Measurements from ENCODE around the gene MMADHC.

Gene MMADHC

DNA sequence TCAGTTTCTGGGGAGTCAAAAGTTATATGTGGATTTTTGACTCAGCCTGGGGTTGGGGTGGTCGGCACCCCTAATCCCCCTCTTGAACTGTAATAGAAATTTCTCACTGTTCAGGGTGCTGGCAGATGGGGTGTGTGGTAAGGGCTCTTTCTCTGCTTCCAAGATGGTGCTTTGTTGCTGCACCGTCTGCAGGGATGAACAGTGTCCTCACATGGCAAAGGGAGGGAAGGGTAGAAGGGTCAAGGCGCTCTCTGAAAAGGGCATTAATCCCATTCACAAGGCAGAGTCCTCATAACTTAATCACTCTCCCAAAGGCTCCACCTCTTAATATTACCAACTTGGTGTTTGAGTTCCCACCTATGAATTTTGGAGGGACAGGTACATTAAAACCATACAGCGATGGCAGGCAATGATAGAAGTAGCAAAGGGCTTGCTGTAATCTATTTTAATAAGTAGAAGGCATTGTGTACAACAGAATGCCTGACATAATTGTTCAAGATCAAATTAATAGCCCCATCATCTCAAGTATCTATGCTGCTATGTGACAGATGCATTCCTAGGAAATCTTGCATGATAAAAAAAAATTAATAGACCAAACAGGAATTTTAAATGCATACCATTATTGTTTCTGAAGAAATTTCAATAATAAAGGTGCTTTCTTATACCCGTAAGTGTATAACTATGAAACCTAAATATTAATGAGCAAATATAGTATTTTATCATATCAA, 28.1 kb downstream of the MMADHC start:
- DNase-seq (ENCODE audit: low read depth in 2 of 2, low spot score in 1 of 2), result no peak

DNA sequence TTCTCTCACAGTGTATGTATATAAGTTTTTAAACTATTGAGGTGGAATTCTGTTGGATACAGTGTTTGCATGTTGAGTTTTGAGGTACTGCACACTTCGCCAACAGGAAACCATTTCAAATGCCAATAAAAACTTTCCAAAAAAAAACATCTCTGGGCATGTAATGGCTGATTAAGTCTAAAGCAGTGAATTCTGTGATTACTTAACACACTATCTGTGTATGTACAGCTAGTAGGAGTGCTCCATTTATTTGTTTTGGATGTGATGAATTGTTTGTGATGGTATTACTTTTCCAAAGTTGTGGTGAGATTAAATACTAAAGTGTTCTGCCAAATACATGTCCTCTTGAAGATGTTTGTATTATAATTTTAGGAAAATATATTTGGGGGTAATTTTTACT, 31.1 kb downstream of the MMADHC start:
- DNase-seq (ENCODE audit: low read depth in 2 of 2, low spot score in 1 of 2), result no peak

DNA sequence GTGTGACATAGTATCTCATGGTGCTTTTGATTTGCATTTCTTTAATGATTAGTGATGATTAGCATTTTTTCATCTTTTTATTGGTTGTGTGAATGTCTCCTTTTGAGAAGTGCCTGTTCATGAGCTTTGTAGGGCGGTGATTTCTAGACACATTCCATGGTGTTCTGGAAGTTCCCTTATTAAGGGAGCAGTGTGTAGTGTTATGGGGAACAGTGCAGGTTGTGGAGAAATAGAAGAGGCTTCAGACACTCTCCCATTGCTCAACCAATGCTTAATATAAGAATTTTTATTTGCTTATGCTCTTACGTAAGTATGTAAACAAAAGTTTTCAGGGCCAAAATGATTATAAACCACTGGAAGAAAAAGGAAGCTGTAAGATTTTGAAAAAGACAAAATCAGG, 34.7 kb downstream of the MMADHC start:
- DNase-seq (ENCODE audit: low read depth in 2 of 2, low spot score in 1 of 2), result no peak

DNA sequence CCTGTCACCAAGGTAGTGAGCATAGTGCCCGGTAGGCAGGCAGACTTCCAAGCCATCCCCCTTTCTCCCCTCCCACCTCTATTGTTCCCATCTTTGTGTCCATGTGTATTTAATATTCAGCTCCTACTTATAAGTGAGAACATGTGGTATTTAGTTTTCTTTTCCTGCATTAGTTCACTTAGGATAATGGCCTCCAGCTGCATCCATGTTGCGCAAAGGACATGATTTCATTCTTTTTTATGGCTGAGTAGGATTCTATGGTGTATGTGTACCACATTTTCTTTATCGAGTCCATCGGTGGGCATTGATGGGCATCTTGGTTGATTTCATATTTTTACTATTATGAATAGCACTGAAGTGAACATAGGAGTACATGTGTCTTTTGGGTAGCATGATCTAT, 35.3 kb downstream of the MMADHC start:
- DNase-seq (ENCODE audit: low read depth in 2 of 2, low spot score in 1 of 2), result no peak

DNA sequence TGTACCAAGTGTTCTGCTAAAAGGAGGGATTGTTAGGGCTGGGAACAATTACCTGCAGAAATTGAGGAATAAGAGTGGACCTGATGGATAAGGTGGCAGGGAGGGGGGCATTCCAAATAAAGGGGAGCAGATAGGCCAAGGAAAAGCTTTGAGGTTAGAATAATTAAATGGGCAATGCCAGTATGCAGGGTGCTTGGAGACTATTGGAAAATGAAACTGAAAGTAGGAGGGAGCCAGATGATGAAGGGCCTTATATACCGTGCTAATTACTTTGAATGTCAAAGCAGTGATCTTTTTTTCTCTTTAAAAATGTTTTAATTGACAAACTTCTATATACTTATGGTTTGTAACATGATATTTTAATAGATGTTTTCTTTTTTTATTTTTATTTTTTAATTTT, 42.9 kb downstream of the MMADHC start:
- no peak for DNase-seq (ENCODE audit: low read depth in 2 of 2, low spot score in 1 of 2)

DNA sequence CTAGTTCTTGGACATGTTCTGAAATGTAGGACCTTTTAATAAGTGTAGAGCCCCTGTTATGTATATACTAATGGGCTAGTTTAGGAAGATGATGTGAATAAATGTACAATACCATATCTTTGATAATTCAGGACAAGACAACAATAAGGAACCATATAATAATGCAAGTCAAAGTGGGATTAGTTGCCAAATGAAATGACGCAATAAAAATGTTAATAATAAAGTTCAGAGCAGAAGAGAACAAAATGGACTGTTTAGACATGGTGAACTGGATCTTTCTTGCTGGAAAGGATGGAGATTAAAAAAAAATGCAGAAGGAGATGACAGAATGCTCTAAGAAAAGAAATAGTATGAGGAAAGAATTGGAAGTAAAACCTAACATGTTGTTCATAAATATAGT, 43.7 kb downstream of the MMADHC start:
- DNase-seq (ENCODE audit: low read depth in 2 of 2, low spot score in 1 of 2), result no peak

DNA sequence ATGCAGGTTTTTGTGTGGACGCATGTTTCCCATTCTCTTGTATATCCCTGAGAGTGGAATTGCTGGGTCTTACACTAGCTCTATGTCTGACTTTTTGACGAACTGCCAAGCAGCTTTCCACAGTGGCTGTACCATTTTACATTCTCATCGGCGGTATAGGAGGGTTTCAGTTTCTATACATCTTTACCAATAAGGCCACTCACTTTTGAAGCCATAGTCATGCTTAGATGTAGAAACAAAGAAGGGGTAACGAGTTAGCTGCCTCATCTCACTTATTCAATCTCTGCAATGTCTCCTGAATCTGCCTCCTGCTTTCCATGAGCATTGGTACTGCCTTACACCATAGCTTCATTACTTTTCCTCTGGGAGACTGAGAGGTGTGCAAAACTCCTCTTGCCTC, 47.4 kb downstream of the MMADHC start:
- DNase-seq (ENCODE audit: low read depth in 2 of 2, low spot score in 1 of 2), result no peak

DNA sequence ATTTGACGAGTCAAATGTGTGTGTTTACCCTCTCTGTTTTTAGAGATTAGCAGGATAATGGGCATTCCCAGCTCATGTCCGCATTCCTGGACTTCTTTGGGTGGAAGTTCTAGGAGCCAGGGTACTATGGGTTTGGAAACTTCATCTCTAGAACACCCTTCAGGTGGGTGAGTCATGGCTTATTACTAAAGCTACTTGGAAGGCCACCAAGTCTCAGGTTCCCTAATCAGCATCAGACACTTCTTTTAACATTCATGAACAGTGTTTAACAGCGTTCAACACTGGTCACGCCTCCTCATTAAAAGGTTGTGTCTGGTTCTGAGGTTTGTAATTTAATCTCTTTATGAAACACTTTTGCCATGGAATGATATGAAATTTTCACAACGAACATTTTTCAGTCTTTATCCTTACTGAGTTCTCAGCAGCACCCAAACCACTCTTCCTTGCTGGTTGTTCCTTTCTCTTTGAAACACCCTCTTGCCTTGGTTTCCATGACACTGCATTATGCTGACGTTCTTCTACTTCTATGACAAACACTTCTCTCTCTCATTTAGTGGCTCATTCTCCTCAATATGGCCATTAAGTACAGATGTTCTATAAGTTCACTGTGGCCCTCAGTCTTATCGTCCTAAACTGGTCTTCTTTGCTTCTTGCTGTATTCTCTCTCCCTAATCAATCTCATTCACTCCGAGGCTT, 49.3 kb downstream of the MMADHC start:
- DNase-seq (ENCODE audit: low read depth in 2 of 2, low spot score in 1 of 2), result no peak

DNA sequence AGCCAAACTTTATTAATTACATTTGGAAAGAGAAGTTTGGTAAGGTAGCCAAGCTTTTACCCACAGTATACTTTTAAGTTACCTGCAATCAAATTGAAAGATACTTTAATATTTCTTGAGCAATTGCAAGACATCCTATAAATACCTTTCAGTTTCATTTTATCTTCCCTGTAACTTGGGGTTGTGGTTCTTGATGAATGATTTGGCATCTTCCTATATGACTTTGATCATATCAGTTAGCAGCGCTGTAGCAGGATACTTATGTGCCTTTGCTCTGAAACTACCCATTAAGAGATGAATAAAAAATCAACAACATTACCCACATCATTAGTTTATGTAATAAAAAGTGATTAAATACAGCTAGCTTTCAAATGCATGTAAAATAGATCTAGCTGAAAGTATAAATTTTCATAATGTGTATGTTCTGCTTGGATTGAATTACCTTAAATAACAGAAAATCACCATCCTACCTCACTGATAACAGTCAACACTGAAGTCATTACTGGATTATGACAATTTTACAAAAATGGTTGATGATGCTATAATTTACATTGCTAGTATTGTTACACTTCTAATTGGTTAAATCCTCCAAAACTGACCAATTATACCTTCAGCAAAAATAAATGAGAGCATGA, 50.4 kb downstream of the MMADHC start:
- DNase-seq (ENCODE audit: low read depth in 2 of 2, low spot score in 1 of 2), result no peak

DNA sequence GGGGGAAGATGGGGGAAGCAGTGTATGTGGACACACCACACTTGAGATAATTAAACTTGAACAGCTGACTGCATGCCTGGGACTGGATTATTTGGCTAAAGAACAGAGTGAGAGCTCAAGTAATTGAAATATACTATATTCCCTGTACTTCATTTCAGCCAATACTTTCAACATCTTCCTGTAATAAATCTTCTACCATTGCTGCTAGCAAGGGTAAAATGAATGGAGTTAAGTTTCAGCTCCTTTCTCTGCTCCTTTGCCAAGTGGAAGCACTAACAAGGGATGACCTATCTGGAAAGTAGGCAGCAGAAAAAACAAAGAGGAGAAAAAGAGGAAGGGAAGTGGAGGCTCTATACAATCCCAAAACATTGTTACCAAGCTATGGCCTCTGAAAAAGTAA, 50.9 kb downstream of the MMADHC start:
- DNase-seq (ENCODE audit: low read depth in 2 of 2, low spot score in 1 of 2), result no peak

DNA sequence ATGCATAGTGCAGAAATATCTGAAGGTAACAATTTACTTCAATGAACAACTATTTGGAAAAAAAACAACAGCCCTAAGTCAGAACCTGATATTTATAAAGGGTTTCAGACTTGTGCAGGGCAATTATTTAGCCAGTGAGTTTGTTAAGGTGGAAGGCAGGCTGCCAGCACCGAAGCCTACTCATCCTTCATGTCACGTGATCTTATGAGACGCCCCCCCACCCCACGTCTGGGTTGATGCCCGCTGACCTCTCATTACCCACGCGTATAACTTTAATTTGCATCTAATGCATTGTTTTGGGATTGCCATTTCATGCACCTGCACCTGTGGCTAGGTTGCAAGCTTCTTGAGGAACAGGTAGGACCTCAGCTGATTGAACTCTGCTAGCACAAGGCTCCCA, 52.9 kb downstream of the MMADHC start:
- DNase-seq (ENCODE audit: low read depth in 2 of 2, low spot score in 1 of 2), result no peak

DNA sequence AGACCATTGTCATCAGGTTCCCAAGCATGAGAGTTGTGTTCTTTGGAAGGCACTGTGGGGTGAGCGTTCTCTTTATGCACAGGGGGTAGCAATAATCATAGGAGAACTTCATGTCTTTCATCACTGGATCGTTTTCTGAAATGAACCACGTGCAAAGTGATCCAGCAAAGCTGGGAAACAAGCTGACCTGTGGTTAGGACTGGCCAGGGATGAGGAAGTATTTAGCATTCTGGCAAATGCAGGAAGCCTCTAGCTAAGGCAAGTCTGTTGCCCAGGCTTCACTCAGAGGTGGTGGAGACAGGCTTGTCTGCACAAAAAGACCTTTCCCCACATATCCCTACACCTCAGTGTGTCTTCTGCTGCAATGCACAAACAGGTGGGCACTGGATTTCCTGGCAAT, 58.6 kb downstream of the MMADHC start:
- DNase-seq (ENCODE audit: low read depth in 2 of 2, low spot score in 1 of 2), result no peak

DNA sequence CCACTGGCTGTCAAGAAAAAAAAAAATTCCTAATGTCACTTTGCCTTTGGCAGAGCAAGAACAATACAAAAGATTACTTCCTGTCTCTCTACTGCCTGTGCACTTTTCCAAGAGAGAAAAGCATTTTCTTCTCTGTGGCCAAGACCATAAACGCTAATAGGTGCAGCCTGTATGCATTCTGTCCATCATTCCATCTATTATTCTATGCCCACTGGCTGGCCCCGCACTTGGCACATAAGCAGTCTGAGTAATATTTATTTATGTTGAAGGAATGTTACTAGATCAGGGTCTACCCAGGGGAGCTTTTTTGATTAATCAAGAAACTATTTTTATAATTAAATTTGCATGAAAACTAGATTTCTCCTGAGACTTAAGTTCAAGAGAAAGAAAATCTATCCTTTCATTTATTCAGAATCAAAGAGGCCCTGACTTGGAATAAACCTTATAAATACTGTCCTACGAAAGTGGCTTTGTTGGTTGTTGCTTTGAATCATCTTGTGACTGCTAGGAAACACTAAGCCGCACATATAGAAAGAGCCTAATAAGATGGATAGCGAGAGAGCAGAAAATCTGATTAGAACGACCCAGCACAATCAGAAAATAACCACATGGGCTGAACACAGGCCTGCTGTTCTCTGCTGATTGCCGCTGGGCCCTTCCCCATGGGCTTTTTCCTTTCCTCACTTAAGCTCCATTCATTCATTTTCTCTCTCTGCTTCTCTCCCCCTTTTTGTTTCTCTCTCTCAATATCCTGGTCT, 59.4 kb downstream of the MMADHC start:
- DNase-seq (ENCODE audit: low read depth in 2 of 2, low spot score in 1 of 2), result no peak

DNA sequence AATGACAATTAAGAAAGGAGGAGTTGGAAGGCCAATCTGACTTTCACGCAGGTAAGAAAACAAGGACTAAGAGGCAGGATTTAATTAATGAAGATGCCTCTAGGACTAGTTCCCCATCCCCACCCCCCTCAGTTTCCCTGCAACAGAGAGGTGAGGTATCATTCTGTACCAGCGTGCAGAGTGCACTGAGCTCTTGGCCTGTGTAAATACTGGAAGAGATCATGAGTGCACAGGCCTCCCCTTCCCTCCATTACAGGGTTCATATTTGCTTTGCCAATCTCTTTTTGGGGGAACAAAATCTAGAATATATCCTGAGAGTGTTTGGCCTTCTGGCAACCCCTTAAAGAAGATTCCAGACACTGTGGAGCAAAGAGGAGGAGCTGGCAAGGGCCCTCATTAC, 60.9 kb downstream of the MMADHC start:
- no peak for DNase-seq (ENCODE audit: low read depth in 2 of 2, low spot score in 1 of 2)

DNA sequence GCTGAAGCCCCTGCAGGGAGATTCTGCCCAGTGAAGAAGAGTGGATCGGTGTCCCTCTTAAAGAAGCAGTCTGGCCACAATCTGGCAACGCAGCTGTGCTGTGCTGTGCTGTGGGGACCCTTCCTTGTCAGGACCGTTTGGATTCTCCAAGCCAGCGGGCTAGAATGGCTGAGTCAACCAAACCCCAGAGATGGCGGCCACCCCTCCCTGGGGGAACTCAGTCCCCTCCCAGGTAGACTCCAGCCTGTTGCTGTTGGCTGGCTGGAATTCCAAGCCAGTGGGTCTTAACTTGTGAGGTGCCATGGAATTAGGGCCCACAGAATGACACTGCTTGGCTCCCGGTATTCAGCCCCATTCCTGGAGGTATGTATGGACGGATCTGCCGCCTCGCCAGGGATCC, 62.3 kb downstream of the MMADHC start:
- DNase-seq (ENCODE audit: low read depth in 2 of 2, low spot score in 1 of 2), result no peak
